GM21381 (cell line): Measurements from ENCODE around the gene SH2D3C.
"Not testable (repeated sequence)": the region's sequence is repeated elsewhere in the genome, so short reads cannot be mapped to it uniquely, and the experiment has no call there.

Source experiments
- ATAC-seq: cut with Tn5 transposase; IDR thresholded peaks from one replicate; pipeline ENCODE4 v1.9.1; 2021; ENCODE audit warnings: mild to moderate bottlenecking, moderate library complexity; ENCODE audit not compliant: unreplicated experiment

Gene SH2D3C

DNA sequence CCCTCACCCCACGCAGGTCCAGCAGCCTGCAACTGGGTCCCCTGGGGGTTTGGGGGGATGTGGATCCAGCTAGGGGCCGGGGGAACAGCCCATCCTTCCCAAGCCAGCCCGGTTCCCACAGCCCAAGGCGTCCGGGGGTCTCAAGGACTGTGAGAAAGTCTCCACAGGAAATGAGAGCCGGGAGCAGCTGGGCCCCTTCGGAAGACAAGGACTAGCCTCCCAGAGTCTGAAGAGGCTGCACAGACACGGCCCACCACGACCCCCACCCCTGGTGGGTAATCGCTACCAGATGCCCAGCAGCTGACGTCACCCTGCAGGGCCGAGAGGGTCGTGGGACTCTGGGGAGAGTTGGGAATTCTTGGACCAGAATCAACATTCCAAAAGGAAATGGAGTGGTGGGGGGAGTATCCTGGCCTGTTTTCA is 10.5 kb downstream of the SH2D3C start:
- ATAC-seq = no peak

- ATAC-seq = no peak
These were observed 11.1 kb downstream of the SH2D3C start for GRCh38 chr9:127767410-127767809.

DNA sequence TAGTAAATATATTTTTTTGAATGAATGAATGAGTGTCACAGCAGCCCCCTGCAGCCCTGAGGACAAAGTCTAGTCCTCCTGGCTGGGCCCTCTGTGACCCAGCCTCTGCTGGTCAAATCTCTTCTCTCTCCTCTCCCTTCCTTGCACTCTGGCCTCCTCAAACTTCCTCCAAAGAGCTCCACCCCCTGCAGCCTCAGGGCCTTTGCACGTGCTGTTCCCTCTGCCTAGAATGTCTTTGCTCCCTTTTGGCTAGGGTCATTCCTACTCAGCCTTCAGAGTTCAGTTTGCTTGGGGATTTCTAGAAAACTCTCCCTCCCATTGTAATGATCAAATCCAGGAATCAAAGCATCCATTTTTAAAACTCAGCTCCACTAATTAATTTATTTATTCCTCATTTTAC is 13.0 kb downstream of the SH2D3C start:
- no peak for ATAC-seq

GRCh38 chr9:127763918-127764384 is 14.5 kb downstream of the SH2D3C start:
- no peak for ATAC-seq

DNA sequence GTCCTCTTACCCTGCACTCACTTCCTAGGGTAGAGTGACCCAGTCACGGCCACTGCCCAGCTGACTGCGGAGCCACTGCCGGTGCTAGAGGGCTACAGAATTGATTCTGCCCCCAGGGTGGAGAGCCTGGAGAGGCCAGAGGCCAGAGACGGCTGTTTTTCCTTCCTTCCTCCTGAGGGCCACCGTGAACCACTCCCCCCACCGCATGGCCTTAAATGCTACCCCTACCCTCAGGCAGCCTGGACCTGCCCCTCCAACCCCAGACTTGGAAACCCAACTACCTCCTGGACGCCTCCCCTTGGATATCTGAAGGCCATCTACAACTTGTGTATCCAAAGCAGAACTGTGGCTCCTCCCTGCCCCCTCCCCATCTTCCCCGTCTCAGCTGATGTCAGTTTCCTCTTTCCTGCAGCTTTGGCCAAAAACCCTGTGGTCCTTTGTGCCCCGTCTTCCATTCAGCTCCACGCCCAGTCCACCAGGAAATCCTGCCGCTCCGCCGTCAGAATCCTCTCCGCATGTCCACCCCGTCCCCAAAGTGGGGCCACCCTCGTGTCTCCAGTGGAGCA is 16.3 kb downstream of the SH2D3C start:
- ATAC-seq = no peak

DNA sequence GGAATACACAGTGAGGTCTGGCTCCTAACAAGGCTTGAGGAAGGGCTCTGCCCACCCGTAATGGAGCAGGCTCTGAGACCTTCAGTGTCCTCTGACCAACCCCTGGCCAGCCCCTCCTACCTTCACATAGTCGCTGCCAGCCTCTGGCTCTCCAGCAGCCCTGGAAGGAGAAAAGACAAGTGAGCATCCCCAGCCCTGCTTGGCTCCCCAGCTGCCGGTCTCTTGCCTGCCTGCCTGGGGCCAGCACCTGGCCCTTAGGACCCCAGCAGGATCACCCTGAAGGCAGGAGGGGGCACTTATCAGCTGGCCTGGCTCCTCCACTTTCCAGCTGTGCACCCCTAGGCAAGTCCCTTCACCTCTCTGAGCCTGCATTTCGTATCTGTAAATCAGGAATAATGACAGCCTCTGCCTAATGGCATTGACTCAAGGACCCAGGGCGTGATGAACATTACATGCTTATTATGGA is 16.9 kb downstream of the SH2D3C start:
- ATAC-seq = no peak

- no peak for ATAC-seq
These were observed 17.4 kb downstream of the SH2D3C start for GRCh38 chr9:127761061-127761460.

GRCh38 chr9:127758843-127759242 is 19.6 kb downstream of the SH2D3C start:
- ATAC-seq = no peak

DNA sequence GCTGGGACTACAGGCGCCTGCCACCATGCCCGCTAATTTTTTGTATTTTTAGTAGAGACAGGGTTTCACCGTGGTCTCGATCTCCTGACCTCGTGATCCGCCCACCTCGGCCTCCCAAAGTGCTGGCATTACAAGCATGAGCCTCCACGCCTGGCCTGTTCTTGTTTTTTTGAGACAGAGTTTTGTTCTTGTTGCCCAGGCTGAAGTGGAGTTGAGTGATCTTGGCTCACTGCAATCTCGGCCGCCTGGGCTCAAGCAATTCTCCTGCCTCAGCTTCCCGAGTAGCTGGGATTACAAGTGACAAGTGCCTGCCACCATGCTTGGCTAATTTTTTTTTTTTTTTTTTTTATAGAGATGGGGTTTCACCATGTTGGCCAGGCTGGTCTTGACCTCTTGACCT is 21.7 kb downstream of the SH2D3C start:
- ATAC-seq = not testable (repeated sequence)

- ATAC-seq = no peak
These were observed 22.2 kb downstream of the SH2D3C start for GRCh38 chr9:127756233-127756632.

DNA sequence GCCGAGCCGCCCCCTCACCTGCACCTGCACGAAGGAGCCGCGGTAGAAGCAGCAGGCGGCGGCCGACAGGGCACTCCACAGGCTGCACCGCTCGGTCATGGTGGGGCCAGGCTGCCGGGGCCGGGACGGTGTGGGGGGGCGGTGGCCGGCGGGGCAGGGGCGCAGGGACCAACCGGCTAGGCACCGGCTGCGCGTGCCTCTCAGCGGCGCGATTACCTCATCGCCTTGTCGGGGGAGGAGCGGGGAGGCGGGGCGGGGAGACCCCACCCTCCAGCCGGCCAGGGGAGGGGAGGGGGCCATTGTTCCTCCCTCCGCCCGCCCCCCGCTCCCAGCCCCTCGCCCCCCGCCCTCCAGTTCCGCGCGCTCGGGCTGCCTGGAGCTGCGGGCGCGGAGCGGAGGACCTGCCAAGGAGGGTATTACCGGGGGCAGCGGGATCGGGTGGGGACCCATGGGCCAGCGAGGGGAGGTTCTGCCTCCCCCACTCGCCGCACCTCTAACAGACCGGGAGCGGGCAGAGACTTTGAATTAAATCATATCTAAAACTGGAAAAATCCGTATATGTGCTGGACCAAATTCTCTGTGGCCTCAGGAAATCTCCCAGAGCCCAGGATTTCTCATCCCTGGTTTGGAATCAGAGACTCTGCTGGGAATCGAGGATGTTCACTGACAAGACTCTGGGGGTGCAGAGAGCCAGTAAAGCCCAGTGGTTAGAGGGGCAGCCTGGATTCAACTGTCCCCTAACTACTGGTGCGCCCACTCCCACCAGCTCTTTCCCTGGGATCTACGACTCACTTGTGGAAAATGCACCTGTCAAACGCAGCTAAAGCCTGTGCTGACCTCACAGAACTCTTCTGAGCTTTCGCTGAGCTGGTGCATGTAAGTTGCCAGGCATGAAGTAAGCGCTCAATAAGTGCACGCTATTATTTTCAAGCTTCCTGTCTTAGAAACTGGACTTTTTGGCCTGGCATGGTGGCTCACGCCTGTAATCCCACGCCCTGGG is 23.1 kb downstream of the SH2D3C start:
- no peak for ATAC-seq

DNA sequence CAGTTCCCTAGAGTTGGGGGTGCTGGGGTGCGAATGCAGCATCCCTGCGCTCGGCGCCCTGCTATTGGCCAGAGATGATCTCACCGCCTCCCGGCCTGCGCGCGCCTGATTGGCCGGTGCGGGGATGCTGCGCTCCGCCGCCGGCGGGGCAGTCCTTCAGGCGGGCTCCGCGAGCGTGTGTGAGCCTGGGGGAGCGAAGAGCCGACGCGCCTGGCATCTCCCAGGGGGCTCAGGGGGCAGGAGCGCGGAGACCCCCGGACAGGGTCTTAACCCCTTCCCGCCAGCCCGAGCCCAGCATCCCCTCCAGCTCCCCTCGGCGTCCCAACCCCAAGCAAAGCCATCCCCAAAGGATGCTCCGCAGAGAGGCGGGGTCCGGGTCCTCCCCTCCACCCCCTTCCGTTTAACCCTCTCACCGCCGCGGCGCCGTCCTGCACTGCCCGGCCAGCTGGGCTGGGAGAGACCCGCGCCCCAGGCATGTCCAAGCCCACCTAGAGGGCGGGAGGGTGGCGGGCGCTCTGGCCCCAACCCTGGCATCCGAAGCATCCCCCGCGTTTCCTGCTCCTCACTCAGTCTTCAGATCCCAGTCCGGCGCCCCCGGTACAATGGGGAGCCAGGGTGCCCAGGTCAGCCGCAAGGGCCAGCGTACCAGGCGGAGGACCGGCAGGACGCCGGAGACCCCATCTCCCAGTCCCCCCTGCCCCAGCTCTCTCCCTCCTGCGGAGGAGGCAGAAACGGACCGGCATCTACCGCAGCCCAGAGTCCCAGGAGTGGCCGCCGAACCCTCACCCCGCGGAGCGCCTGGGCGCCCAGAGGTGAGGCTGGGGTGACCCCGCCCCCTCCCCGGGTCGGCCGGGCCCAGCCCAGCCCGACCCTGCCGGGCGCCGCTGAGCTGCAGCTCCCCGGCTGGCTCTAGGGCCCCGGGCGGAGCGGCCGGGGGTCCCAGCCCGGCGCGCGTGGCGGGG is 24.1 kb downstream of the SH2D3C start:
- ATAC-seq = no peak

DNA sequence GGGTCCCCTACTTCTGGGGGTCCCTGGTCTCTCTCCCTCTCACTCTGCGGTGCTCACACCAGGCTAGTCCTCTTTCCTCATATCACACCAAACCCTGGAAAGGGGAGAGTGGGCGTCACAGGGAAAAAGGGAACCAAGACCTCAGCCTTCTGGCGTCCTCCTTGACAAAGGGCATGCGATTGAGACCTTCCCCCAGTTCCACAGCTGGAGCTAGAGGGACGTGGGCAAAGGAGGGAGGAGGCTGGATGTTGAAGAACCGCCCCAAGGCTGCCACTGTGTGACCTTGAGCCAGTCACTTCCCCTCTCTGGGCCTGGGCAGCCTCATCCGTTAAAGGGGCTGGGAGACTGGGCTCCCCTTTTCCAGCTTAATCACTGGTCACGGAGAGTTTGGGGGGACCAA is 24.8 kb downstream of the SH2D3C start:
- no peak for ATAC-seq

GRCh38 chr9:127753148-127753547 is 25.3 kb downstream of the SH2D3C start:
- no peak for ATAC-seq

DNA sequence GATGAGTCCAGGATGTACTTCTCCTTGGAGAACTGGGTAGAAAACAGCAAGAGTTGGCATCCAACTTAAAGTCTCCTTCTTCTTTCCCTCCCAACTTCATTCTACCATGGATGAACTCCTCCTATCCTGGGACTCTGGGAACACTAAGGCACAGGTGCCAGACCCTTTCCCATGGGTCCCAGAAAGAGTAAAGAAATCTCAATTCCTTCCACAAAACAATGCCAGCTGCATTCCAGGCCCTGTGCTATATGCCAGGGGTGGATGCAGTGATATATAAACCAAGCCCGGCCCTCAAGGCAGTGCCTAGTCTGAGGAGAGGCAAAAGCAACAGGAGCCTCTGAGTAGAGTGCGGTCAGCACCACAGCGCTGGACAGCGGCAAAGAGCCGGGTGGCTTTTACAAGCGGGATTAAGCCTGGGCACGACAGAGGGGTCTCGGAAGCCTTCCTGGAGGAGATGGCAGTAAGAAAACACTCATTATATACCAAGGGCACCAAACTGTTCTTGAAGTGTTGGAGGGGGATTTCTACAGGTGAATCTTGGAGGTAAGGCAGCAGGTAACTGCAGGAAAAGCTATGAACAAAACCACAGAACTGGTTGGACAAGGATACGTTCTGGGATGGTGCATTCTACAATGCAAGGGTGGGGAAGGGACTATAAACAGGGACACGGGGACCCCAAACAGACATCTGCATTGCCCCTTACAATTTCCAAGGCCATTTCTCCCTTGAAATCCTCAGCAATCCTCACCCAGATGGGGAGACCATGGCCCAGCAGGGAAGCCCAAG is 27.0 kb downstream of the SH2D3C start:
- no peak for ATAC-seq

DNA sequence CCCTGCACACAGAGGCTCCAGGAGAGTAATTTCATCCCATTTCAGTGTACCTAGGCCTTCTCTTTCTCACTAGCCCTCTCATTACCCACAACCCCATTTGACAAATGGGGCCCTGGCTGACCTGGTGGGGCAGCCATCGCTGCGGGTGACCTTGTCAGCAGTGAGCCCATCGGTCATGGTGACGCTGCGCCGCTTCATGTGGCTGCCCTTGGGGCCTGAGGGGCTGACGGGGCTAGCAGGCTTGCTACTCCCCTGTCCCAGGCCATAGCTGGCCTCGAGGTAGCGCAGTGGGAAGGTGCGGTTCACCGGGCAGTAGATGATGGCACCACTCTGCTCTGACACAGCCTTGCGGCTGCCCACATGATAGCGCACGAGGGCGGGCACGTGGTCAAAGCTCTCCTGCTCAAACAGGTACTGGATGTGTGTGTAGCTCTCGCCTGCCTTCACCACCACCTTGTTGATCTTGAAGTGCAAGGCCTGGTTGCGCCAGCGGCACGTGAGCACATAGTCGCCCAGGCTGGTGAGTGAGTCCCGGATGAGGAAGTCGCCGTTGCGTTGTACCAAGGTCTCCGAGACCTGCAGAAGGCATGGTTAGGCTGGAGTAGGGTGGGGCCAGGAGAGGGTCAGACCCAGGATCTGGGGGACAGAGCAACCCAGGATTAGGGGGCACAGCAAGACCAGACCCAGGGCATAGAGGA is 29.2 kb downstream of the SH2D3C start:
- no peak for ATAC-seq

DNA sequence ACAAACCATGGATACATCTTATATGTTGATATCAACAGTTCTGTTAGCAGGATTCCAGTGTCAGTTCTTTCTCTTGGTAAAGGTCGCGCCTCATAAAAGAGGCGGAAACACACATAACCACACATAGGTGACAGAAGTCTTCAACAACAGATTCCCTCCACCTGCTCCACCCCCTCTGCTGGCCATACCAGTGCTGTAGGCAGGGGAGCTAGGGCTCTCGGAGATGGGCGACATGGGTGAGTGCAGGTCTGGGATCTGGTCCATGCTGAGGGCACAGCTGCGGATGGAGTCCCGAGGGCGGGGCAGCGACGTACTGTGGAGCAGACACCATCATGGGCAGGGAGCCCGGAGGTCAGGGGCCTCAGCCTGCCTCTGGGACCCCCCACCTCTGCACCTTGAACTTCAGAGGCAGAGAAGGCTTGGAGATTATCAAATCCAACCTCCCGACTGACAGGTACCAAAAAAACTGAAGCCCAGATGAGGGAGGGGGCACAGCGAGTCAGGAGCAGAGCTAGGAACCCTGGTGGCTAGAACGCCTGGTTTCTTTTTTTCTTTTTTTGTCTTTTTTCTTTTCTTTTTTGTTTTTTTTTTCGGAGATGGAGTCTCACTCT is 31.4 kb downstream of the SH2D3C start:
- no peak for ATAC-seq

DNA sequence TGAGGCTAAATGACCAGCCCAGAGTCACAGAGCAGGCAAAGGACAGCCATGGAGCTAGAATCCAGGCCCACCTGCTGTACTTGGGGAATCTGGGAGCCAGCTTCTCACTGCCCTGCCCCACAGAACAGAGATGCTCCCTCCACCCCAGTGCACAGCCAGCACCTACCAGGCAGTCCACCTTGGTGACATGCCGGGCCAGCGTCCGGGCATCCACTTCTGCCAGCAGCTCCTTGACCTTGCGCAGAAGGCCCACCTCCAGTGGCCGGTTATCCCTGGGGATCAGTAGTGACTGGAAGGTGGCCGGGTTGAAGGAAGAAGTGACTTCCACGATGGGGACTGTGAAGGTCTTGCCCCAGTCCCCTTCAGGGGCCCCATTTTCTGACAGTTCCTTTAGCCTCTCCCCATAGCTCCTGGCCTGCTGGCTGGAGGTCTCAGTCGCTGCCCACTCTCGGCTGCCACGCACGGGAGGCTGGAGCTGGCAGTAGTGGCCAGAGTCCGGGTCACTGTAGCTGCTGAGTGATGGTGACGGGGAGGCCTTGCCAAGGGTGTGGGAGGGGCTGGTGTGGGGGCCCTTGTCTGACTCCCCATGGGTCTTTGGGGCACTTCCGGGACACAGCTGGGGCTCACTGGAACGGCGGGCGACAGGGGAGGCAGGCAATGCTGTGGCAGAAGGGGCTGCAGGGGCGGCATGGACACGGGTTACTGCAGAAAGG is 33.9 kb downstream of the SH2D3C start:
- ATAC-seq = no peak
